HG03558 (cell line): ENCODE results near the gene GOLGA8B.
"Not testable (repeated sequence)": the region's sequence is repeated elsewhere in the genome, so short reads cannot be mapped to it uniquely, and the experiment has no call there.

Source experiments
- ATAC-seq: cut with Tn5 transposase; IDR thresholded peaks from one replicate; pipeline ENCODE4 v1.9.1; 2021; ENCODE audit warnings: moderate number of reproducible peaks; ENCODE audit not compliant: unreplicated experiment; ENCODE audit errors: extremely low read depth

The GOLGA8B gene

DNA sequence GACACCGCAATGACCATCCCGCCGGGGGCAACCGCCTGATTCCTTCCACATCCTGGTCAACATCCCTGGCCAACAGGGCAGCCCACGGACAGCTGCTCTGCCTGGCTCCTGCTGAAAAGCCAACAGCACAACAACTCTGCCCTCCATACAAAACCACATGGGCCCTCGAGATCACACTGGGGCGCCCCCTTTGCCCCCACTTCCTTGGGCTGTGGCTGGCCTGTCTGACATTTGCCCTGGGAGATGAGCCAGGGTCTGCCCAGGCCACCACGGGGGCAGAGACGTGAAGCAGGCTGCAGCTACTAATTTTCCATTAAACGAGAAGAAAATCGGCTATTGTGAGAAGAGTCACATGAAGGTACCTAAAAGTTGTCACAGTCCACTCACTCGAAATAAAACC is 16.3 kb downstream of the GOLGA8B start:
- ATAC-seq: not testable (repeated sequence)

DNA sequence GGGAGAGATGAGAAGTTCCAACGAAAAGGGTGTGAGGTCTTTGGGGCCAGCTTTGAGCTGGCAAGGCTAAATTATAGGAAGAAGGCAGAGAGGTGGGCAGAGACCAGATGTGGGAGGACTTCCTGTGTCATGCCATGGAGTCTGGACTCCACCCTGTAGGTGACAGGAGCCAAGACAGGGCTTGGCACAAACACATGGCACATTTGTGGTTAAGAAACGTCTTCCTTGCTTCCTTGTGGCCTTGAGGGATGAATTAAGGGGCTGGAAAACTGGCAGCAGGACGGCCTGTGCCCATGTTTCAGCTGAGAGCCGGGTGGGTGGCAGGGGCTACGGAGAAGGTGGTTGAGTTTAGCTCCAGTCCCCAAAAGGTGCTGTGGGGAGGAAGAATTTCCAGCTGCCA is 18.7 kb downstream of the GOLGA8B start:
- ATAC-seq: not testable (repeated sequence)

DNA sequence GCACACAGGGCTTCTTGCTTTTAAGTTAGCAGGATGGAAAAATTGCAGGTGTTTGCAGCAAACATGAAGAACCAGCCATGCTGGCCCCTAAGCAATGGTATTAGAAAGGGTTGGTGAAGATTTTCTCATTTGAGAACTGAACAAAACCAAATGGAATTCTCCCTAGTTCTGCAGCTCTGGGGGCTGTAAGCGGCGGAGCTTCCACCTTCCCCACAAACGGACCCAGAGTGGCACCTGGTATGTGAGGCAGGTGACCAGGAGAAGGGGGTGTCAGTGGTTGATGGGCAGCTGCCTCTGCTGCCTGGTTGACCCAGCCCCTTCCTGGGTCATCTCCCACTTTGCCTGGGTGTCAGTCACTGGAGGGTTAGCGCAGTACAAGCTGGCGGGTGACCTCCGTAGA is 22.6 kb downstream of the GOLGA8B start:
- ATAC-seq: not testable (repeated sequence)

DNA sequence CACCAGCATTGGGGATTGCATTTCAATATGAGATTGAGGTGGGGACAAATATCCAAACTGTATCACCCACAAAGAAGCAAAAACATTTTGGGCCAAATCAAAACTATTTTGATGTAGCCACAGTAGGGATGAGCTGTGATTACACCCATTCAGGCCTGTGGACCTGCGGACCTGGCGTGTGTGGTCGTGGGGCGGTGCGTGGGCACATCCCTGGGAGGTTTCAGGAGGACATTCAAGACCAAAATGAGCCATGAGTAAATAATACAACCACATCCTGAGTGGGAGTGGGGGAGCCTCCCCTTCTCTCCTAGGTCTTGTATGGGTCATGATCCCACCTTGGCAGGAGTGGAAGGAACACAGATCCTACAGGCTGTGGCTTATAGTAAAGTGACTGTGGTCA is 23.7 kb downstream of the GOLGA8B start:
- ATAC-seq: not testable (repeated sequence)

DNA sequence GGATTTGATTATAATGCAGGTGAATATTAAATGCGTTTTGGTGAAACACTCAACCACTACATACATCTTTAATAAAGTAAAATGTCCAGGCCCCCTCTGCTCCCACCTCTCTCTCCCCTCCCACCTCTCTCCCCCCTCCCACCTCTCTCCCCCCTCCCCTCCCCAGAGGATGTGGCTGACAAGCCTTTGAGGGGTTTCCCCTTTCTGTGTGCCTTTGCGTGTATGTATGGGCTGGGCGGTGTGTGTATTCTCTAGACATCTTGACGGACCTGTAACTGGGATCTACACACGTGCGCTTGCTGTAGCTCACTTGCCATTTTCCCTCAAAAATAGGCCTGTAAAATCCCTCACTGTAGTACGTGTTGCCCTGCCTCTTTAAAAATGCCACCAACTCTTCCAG is 28.3 kb downstream of the GOLGA8B start:
- ATAC-seq: not testable (repeated sequence)

DNA sequence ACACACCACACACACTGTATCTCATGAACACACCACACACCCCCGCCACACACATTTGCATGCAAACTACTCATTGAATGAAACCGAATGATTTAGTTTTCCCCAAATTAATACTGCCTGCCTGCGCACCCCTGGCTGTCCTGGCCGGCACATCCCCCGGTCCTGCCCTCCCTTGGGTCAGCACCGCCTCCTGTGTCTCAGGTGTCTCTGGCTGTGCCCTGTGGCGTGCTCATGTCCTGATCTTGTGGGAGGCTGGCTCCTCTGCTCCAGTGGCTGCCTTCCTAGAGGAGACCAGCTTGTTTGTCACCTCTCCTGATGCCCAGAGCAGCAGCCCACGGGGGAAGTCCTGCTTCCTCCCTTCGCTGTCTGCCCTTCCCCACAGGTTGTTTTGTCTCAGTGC is 28.7 kb downstream of the GOLGA8B start:
- not testable (repeated sequence) for ATAC-seq

DNA sequence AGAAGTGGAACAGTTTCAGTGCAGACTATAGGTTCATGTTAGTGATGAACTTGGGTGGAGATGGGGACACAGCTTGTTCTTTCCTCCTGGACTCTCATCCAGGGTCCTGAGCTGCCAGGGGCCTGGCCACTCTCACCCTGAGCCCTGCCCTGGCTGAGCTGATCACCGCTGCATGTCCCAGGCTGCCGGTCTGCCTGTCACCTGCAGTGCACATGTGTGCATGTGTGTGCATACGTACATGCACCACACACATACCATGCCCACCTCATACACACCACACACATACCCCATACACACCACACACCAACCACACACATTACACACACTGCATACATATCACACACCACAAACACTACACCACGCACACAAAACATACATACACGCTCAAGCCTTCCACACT is 29.3 kb downstream of the GOLGA8B start:
- ATAC-seq: not testable (repeated sequence)

DNA sequence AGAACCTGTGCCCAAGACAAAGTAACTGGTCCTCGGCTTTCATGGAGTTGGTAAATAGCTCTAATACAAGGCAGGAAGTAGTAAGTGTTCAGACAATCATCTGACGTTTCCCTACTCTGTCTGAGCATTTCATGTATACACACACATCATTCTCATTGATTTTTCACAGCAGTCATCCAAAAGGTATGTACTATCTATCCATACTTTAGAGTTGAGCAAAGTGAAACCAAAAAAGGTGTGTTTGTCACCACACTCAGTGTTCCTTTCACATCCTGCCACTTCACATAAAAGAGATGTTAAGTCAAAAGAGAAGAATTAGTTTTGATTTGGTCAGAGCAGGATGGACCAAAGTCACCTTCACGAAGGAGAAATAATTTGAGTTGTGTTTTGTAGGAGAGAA is 33.3 kb downstream of the GOLGA8B start:
- ATAC-seq: not testable (repeated sequence)

DNA sequence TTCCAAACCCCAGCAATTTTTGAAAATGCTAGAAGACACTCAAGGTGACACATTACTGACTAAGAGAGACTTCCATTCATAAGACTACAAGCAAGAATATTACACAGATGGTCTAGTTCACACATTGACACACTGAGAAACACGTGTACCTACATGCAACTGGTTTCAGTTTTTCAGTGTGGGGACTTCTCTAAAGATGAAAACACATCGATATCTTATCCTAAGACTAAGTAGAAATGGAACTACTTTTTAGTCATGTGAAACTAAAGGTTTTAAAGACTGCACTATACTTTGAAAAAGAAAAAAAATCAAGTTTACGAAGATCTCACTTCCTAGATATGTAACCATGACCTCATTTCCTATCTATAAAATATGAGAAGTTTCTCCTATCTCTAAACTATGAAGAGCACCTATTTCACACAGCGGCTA is 34.1 kb downstream of the GOLGA8B start:
- ATAC-seq: peak; percentile 34

DNA sequence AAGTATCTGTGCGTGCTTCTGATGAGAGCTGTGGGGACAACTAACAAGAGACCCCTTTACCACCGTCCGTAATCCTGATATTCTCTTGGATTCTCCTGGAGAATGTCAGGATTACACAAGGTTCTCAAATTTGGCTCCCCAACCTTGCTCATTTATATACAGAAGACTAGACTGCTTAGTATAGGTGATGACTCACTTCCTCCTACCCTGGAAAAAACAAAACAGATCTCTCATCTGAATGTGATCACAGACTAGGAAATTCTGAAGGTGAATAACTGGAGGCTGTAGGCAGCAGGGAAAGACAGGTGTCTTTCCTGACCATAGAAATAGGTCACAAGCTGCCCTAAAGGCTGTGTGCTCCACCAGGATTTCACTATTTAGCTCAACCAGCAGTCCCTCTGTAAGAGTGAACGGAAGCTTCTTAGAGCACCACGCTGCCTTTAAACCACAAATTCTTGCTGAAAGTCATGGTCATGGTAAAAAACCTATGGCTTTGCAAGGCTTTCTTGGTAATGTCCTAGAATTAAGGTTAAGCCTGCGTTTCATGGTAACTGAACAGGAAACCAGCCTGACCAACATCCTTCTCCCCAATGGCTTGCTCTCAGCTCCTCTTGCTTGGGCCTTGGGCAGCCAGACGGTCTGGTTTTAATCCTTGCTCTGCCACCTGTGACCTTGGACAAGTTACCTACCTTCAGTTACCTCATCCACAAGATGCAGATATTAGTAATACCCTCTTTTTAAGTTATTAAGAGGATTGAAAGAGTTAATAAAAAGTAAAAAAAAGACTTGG is 39.4 kb downstream of the GOLGA8B start:
- ATAC-seq: not testable (repeated sequence)

DNA sequence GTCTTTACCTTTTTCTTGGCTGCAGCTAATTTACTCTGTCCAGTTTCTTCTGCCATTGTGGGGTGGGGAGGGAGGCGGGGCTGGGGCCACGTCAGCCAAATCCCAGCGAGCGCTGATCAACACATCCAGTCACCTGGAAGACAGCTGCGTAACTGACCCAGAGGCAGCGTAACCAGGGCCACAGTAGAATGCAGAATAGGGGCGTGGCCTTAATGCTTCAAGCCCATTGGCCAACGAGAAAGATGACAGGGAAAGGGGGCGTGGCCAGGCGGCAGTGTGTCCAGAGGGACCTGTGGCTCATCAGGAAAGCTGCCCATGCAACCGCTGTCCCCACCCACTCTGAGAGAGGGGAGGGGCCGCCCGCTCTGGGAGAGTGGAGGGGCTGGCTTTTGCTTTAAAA is 47.6 kb downstream of the GOLGA8B start:
- ATAC-seq: not testable (repeated sequence)
